WTC11 (cell line): ENCODE results near the gene CLDN7. TPM values are rescaled to one million over a fixed set of nuclear protein-coding genes. Genes with fewer than 3 reads are reported as not detected.

Source experiments
- CTCF ChIP-seq: fragments of 200-600 bp; IDR thresholded peaks from 2 replicates; pipeline ENCODE4 v1.8.0; 2022; ENCODE audit warnings: antibody characterized with exemption
- FOXJ3 ChIP-seq: sonication (generic); formaldehyde crosslinking; IDR thresholded peaks from 2 replicates; pipeline ENCODE4 v1.9.0; 2021; ENCODE audit warnings: missing genetic modification reagents, mild to moderate bottlenecking, borderline replicate concordance
- FOXK1 ChIP-seq: sonication (generic); formaldehyde crosslinking; IDR thresholded peaks from 2 replicates; pipeline ENCODE4 v1.8.0; 2022; ENCODE audit warnings: mild to moderate bottlenecking, moderate library complexity, missing genetic modification reagents
- IRF2 ChIP-seq: sonication (generic); formaldehyde crosslinking; IDR thresholded peaks from 2 replicates; pipeline ENCODE4 v1.8.0; 2022; ENCODE audit warnings: low read depth, missing genetic modification reagents, borderline replicate concordance
- NFATC4 ChIP-seq: fragments of 250-450 bp; sonication (Bioruptor Pico); IDR thresholded peaks from 2 replicates; pipeline ENCODE4 v1.9.0; 2021; ENCODE audit warnings: mild to moderate bottlenecking
- NFYB ChIP-seq: sonication (generic); formaldehyde crosslinking; conservative IDR thresholded peaks from 2 replicates; pipeline ENCODE4 v1.8.0; 2022; ENCODE audit warnings: low read depth, missing genetic modification reagents
- TCF7 ChIP-seq: sonication (generic); formaldehyde crosslinking; IDR thresholded peaks from 2 replicates; pipeline ENCODE4 v1.8.0; 2022; ENCODE audit warnings: mild to moderate bottlenecking, low read depth, missing genetic modification reagents, moderate library complexity
- ZBTB21 ChIP-seq: sonication (generic); formaldehyde crosslinking; IDR thresholded peaks from 2 replicates; pipeline ENCODE4 v1.8.1; 2023; ENCODE audit warnings: mild to moderate bottlenecking, missing genetic modification reagents, borderline replicate concordance
- ZNF263 ChIP-seq: sonication (generic); formaldehyde crosslinking; IDR thresholded peaks from 2 replicates; pipeline ENCODE4 v1.8.1; 2022; ENCODE audit warnings: low read depth, mild to moderate bottlenecking, moderate library complexity, missing genetic modification reagents
- ZNF532 ChIP-seq: fragments of 250-450 bp; sonication (Bioruptor Pico); IDR thresholded peaks from 2 replicates; pipeline ENCODE4 v1.9.0; 2021; ENCODE audit warnings: mild to moderate bottlenecking, borderline replicate concordance
- total RNA-seq: library from RNA; stranded (reverse); gene quantifications from 3 replicates; pipeline ENCODE4 v1.2.3, GENCODE V29; 2021
- TF ChIP-seq, protein P1 (sequence below): sonication (generic); formaldehyde crosslinking; conservative IDR thresholded peaks from 2 replicates; pipeline ENCODE4 v1.8.1; 2023; ENCODE audit warnings: mild to moderate bottlenecking, low read depth, missing genetic modification reagents, moderate library complexity
- TF ChIP-seq, protein P2 (sequence below): fragments of 250-450 bp; sonication (Bioruptor Pico); IDR thresholded peaks from 2 replicates; pipeline ENCODE4 v1.9.0; 2021; ENCODE audit warnings: mild to moderate bottlenecking
- TF ChIP-seq, protein P3 (sequence below): fragments of 250-450 bp; sonication (Bioruptor Pico); IDR thresholded peaks from 2 replicates; pipeline ENCODE4 v1.9.0; 2021; ENCODE audit warnings: mild to moderate bottlenecking
- TF ChIP-seq, protein P4 (sequence below): fragments of 250-450 bp; sonication (Bioruptor Pico); IDR thresholded peaks from 2 replicates; pipeline ENCODE4 v2.1.2; 2022; ENCODE audit warnings: mild to moderate bottlenecking, moderate library complexity

The CLDN7 gene
- total RNA-seq, 1 experiment from 2014 or later, result 136 TPM

DNA sequence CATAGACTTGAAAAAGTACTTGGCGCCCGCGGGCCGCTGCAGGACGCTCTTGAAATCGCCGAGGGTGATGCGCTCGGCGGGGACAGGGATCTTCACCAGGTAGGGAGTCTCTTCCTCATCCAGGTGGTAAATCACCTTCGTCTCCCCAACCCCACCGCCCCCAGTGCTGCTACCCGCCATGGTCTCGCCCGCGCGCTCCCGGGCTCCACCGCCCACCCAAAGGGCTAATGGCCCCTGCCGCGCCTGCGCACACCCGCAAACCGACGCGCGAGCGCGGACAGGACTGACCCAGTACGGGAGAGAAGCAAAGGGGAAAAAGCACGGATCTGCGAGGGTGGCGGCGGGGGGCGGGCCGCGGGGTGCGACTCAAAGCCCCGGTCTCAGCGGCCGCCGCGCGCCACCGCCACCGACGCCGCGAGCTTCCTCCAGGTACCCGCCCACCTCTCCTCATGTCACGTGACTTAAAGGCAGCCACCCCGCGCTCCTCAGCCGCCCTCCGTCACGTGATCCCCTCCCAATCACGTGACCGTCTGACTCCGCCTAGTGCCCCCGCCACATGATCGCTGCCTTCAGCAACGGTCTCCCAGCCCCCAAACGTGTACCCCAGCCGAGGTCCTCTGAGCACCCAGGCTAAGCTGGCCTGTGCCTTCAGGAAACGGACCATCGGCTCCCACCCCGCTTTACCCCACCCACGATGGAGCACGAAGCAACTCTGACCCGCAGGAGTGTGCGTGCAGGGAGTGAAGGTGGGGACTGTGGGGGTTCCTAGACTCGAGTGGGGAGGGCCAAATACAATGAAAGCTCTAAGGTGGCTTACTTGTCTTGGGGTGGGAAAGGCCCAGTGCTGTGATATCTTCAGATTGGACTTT, 28.0 kb downstream of the CLDN7 start, which contains the start of gene DVL2 (continued):
- TF ChIP-seq, protein P1, sequence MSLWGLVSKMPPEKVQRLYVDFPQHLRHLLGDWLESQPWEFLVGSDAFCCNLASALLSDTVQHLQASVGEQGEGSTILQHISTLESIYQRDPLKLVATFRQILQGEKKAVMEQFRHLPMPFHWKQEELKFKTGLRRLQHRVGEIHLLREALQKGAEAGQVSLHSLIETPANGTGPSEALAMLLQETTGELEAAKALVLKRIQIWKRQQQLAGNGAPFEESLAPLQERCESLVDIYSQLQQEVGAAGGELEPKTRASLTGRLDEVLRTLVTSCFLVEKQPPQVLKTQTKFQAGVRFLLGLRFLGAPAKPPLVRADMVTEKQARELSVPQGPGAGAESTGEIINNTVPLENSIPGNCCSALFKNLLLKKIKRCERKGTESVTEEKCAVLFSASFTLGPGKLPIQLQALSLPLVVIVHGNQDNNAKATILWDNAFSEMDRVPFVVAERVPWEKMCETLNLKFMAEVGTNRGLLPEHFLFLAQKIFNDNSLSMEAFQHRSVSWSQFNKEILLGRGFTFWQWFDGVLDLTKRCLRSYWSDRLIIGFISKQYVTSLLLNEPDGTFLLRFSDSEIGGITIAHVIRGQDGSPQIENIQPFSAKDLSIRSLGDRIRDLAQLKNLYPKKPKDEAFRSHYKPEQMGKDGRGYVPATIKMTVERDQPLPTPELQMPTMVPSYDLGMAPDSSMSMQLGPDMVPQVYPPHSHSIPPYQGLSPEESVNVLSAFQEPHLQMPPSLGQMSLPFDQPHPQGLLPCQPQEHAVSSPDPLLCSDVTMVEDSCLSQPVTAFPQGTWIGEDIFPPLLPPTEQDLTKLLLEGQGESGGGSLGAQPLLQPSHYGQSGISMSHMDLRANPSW, result no peak
- TF ChIP-seq, protein P2, sequence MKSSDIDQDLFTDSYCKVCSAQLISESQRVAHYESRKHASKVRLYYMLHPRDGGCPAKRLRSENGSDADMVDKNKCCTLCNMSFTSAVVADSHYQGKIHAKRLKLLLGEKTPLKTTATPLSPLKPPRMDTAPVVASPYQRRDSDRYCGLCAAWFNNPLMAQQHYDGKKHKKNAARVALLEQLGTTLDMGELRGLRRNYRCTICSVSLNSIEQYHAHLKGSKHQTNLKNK (CRISPR knock-in tag), result peak; percentile 79
- no peak for TF ChIP-seq CTCF
- TF ChIP-seq TCF7 (CRISPR knock-in tag), result no peak
- TF ChIP-seq FOXK1 (CRISPR knock-in tag), result peak; percentile 94
- TF ChIP-seq, protein P3, sequence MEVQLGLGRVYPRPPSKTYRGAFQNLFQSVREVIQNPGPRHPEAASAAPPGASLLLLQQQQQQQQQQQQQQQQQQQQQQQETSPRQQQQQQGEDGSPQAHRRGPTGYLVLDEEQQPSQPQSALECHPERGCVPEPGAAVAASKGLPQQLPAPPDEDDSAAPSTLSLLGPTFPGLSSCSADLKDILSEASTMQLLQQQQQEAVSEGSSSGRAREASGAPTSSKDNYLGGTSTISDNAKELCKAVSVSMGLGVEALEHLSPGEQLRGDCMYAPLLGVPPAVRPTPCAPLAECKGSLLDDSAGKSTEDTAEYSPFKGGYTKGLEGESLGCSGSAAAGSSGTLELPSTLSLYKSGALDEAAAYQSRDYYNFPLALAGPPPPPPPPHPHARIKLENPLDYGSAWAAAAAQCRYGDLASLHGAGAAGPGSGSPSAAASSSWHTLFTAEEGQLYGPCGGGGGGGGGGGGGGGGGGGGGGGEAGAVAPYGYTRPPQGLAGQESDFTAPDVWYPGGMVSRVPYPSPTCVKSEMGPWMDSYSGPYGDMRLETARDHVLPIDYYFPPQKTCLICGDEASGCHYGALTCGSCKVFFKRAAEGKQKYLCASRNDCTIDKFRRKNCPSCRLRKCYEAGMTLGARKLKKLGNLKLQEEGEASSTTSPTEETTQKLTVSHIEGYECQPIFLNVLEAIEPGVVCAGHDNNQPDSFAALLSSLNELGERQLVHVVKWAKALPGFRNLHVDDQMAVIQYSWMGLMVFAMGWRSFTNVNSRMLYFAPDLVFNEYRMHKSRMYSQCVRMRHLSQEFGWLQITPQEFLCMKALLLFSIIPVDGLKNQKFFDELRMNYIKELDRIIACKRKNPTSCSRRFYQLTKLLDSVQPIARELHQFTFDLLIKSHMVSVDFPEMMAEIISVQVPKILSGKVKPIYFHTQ, result peak; percentile 73; the same call in 1 of the 2 replicates
- TF ChIP-seq FOXJ3 (CRISPR knock-in tag), result no peak
- TF ChIP-seq ZNF263 (CRISPR knock-in tag), result no peak
- peak; percentile 93 for TF ChIP-seq NFATC4
- TF ChIP-seq NFYB (CRISPR knock-in tag), result no peak; the same call in 1 of the 2 replicates
- TF ChIP-seq ZBTB21 (CRISPR knock-in tag), result peak; percentile 90
- TF ChIP-seq IRF2 (CRISPR knock-in tag), result no peak
- TF ChIP-seq, protein P4, sequence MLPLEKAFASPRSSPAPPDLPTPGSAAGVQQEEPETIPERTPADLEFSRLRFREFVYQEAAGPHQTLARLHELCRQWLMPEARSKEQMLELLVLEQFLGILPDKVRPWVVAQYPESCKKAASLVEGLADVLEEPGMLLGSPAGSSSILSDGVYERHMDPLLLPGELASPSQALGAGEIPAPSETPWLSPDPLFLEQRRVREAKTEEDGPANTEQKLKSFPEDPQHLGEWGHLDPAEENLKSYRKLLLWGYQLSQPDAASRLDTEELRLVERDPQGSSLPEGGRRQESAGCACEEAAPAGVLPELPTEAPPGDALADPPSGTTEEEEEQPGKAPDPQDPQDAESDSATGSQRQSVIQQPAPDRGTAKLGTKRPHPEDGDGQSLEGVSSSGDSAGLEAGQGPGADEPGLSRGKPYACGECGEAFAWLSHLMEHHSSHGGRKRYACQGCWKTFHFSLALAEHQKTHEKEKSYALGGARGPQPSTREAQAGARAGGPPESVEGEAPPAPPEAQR (CRISPR knock-in tag), result no peak
- peak; percentile 89; the same call in 1 of the 2 replicates for TF ChIP-seq ZNF532 (CRISPR knock-in tag)
- TF ChIP-seq, all 79 proteins: peak for 44
